ENCODE measurements around the gene ASPSCR1.

ASPSCR1 gene

GRCh38 chr17:81984773-81985410, 7.5 kb downstream of the ASPSCR1 start:
- no peak for DNase-seq (ENCODE audit: low read depth in 1 of 2, low spot score in 1 of 2)
- TF ChIP-seq JUND (IDR thresholded peaks at IDR 0.05; ENCODE audit: low read depth): no peak
- in situ Hi-C loops (cut with HindIII; ENCODE audit: low pct_unique_long_range_greater_than_20kb, low sequenced_read_pairs): no loop called here

DNA sequence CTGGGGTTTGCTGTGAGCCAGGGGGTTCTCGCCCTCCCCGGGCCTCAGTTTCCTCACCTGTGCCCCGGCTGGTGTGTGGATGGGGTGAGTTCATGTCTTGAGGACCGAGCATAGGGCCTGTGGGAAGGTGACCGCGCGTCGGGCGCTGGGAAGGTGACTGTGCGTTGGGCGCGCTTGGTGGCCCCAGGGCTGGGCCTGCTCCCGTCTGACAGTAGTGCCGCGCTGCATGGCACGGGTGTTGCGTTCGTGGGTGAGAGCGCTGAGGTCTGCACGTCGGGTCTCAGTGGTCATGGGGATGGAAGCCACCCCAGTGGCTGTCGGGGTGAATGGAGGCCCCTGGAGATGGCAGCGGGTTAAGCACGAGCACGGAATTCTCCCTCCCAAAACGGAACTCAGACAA, 9.2 kb downstream of the ASPSCR1 start:
- in situ Hi-C loops (cut with HindIII; ENCODE audit: low pct_unique_long_range_greater_than_20kb, low sequenced_read_pairs): no loop called here
- DNase-seq (ENCODE audit: low read depth in 1 of 2, low spot score in 1 of 2): no peak
- TF ChIP-seq JUND (IDR thresholded peaks at IDR 0.05; ENCODE audit: low read depth): no peak

DNA sequence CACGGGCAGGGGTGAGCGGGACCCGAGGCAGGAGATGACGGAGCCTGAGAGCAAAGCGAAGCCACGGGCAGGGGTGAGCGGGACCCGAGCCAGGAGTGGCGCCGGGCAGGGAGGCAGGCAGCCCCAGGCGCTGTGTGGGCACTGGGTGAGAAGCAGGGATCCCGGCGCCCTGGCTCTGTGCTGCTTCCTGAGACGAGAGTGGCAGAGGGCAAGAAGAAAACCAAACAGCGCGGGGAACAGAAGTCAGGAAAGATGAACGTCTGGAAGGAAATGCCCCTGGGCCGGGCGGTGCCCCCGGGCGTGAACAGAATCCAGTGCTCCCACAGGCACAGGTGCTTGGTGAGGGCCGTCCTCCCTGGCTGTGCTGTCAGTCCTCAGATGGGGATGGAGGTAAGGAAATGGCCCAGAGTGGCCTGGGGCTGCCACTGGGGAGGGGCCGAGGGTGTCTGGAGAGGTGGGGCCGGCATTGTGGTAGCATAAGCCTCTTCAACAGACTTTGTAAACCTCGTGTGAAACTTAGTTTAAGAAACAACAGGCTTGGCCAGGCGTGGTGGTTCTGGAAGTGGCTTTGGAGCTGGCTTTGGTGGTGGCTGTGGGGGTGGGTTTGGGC, 9.8 kb downstream of the ASPSCR1 start:
- no peak for DNase-seq (ENCODE audit: low read depth in 1 of 2, low spot score in 1 of 2)
- in situ Hi-C loops (cut with HindIII; ENCODE audit: low pct_unique_long_range_greater_than_20kb, low sequenced_read_pairs): no loop called here
- TF ChIP-seq JUND (IDR thresholded peaks at IDR 0.05; ENCODE audit: low read depth): no peak

GRCh38 chr17:81990836-81991683, 13.6 kb downstream of the ASPSCR1 start:
- DNase-seq (ENCODE audit: low read depth in 1 of 2, low spot score in 1 of 2): no peak
- no peak for TF ChIP-seq JUND (IDR thresholded peaks at IDR 0.05; ENCODE audit: low read depth)
- in situ Hi-C loops (cut with HindIII; ENCODE audit: low pct_unique_long_range_greater_than_20kb, low sequenced_read_pairs): no loop called here

DNA sequence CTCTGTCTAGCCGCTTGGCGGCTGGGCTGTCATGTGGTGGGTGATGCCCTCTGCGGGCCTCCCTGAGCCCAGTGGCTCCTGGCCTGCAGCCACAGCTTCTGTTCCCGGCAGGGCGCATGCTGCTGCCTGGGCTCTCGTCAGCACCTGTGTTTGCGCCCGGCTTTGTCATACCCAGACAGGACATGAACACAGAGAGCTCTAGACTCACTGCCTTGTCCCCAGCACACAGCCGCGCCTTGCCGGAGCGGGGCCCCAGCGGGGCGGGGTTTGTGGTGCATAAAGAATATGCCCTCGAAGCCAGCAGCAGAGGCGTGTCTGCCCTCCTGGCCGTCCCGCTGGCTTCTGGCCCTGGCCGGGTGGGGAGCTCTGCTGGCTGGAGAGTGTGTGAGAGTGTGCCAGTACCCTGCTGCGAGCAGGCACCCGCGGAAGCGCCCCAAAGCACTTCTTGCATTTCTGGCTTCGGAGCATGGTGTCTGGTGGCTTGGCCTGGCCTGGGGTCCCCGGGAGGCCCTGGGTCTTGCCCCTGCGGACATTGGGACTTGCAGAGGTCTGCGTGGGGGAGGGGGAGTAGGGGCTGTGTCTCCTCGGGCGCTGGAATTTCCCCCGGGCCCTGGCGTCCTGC, 14.4 kb downstream of the ASPSCR1 start:
- no peak for TF ChIP-seq JUND (IDR thresholded peaks at IDR 0.05; ENCODE audit: low read depth)
- no peak for DNase-seq (ENCODE audit: low read depth in 1 of 2, low spot score in 1 of 2)
- in situ Hi-C loops (cut with HindIII; ENCODE audit: low pct_unique_long_range_greater_than_20kb, low sequenced_read_pairs): no loop called here

GRCh38 chr17:81992306-81993102, 15.1 kb downstream of the ASPSCR1 start:
- in situ Hi-C loops (cut with HindIII; ENCODE audit: low pct_unique_long_range_greater_than_20kb, low sequenced_read_pairs): no loop called here
- TF ChIP-seq JUND (IDR thresholded peaks at IDR 0.05; ENCODE audit: low read depth): no peak
- DNase-seq (ENCODE audit: low read depth in 1 of 2, low spot score in 1 of 2): no peak

GRCh38 chr17:81993729-81994592, 16.5 kb downstream of the ASPSCR1 start:
- no peak for DNase-seq (ENCODE audit: low read depth in 1 of 2, low spot score in 1 of 2)
- no peak for TF ChIP-seq JUND (IDR thresholded peaks at IDR 0.05; ENCODE audit: low read depth)
- in situ Hi-C loops (cut with HindIII; ENCODE audit: low pct_unique_long_range_greater_than_20kb, low sequenced_read_pairs): no loop called here

DNA sequence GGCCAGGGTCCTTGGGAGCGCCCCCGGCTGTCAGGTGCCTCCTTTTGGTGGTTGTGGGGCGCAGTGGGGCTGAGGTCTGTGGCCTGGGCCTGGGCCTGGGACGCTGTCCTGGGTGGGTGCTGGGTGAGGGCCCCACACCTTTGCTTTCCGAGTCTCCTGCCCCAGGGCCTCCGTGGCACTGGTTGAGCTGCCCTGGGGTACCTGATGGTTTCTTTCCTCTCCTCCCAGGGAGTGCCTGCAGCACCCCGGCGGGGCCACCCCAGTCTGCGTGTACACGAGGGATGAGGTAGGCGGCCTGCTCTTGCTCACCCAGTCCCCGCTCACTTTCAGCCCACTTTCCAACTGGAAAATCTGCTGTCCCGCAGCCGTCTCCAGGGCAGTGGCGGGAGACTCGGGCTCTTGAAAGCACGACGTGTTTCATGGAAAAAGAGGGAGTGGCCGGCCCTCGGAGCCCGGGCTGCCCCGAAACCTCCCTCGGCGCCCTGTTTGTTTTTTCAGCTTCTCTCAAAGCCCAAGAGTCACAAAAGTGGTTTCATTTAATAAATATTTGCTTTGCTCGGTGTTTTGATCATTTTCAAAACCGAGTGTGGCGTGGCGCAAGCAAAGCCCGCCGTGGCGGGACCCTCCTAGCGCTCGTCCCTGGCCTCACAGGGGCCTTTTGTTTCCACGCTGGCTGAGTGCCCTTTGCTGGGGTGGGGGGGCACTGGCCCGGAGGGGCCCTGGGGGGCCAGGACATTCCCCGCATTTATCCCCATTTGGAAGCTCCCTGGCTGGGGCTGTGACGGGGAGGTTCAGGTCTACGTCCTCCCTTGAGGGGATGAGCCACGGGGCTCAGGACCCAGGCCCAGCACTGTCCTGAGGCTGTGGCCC, 17.4 kb downstream of the ASPSCR1 start:
- no peak for DNase-seq (ENCODE audit: low read depth in 1 of 2, low spot score in 1 of 2)

DNA sequence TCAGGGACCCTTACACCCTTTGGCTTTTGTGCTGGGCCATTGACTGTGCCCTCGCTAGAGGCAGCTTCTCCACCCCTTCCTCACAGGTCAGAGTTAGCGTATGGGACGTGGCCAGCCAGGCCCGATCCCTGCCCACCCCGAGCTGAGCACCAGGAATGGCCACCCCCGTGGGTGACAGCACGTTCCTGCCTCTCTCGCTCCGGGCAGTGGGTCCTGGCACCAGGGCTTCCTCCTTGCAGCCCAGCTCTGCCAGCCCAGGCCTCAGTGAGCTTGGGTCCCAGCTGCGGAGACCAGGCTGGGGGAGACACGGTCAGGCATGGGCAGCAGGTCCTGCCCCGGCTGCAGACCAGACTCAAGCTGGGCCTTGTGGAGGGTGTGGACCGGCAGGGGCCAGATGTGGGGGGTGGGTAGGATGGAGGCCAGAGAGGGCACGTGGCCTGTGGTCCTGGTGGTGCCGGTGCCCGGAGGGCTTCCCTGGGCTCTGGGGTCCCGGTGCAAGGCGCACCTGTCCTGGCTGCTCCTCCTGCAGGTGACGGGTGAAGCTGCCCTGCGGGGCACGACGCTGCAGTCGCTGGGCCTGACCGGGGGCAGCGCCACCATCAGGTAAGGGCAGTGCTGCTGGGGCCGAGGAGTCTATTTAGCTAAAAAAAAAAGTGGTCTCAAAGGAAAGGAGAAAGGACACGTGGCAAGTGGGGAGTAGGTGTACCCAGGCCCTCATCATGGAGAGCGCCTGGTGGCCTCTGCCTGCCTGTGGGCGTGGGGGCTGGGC, 18.2 kb downstream of the ASPSCR1 start:
- no peak for TF ChIP-seq JUND (IDR thresholded peaks at IDR 0.05; ENCODE audit: low read depth)
- DNase-seq (ENCODE audit: low read depth in 1 of 2, low spot score in 1 of 2): no peak
- in situ Hi-C loops (cut with HindIII; ENCODE audit: low pct_unique_long_range_greater_than_20kb, low sequenced_read_pairs): no loop called here

More for the DNA sequence above, 17.4 kb downstream of the ASPSCR1 start:
- TF ChIP-seq JUND (IDR thresholded peaks at IDR 0.05; ENCODE audit: low read depth): no peak
- in situ Hi-C loops (cut with HindIII; ENCODE audit: low pct_unique_long_range_greater_than_20kb, low sequenced_read_pairs): no loop called here

GRCh38 chr17:81996232-81996756, 18.9 kb downstream of the ASPSCR1 start:
- TF ChIP-seq JUND (IDR thresholded peaks at IDR 0.05; ENCODE audit: low read depth): no peak
- in situ Hi-C loops (cut with HindIII; ENCODE audit: low pct_unique_long_range_greater_than_20kb, low sequenced_read_pairs): no loop called here
- no peak for DNase-seq (ENCODE audit: low read depth in 1 of 2, low spot score in 1 of 2)
